Neural progenitor cell (in vitro differentiated cells): Measurements from ENCODE around the gene MAGI2.

ENCODE experiments used
- CTCF ChIP-seq: fragments of 200-600 bp; sonication (generic); IDR thresholded peaks from 2 replicates; pipeline ENCODE4 v1.5.1; 2017; ENCODE audit warnings: antibody characterized with exemption, mild to moderate bottlenecking
- EZH2 ChIP-seq: fragments of 200-600 bp; sonication (generic); IDR thresholded peaks from 2 replicates; pipeline ENCODE4 v1.6.1; 2017; ENCODE audit warnings: antibody characterized with exemption, mild to moderate bottlenecking, moderate library complexity

GRCh38 chr7:78702770-78703169 is 750.7 kb downstream of the MAGI2 start:
- no peak for TF ChIP-seq EZH2
- TF ChIP-seq CTCF: no peak
